ENCODE measurements around the gene EIF5.

DNA sequence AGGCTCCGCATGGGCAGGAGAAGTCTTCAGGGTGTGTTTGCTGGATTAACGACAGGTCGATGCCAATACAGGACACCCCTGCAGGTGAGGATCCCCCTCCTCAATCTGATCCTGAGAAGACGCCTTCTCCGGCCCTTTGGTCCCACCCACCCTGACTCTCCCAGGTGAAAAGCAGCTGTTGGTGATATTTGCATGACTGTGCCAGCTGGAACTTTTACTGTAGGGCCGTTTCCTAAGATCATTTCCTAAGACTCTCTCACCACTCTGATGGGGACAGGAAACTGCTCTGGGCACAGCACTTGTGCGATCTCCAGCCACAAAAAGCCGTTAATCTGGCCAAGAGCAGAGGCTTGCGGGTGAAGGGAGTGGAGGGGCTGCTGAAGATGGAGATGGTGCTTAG, 16.8 kb upstream of the EIF5 start:
- TF ChIP-seq YY1 (tag by site-specific recombination; IDR thresholded peaks at IDR 0.05) (no peak), ZSCAN30 (tag by site-specific recombination; IDR thresholded peaks at IDR 0.05) (no peak), GLI4 (tag by site-specific recombination; IDR thresholded peaks at IDR 0.05) (no peak)
- TF ChIP-seq, protein P1, sequence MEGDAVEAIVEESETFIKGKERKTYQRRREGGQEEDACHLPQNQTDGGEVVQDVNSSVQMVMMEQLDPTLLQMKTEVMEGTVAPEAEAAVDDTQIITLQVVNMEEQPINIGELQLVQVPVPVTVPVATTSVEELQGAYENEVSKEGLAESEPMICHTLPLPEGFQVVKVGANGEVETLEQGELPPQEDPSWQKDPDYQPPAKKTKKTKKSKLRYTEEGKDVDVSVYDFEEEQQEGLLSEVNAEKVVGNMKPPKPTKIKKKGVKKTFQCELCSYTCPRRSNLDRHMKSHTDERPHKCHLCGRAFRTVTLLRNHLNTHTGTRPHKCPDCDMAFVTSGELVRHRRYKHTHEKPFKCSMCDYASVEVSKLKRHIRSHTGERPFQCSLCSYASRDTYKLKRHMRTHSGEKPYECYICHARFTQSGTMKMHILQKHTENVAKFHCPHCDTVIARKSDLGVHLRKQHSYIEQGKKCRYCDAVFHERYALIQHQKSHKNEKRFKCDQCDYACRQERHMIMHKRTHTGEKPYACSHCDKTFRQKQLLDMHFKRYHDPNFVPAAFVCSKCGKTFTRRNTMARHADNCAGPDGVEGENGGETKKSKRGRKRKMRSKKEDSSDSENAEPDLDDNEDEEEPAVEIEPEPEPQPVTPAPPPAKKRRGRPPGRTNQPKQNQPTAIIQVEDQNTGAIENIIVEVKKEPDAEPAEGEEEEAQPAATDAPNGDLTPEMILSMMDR (tag by site-specific recombination; IDR thresholded peaks at IDR 0.05) = no peak
- TF ChIP-seq, protein P2, sequence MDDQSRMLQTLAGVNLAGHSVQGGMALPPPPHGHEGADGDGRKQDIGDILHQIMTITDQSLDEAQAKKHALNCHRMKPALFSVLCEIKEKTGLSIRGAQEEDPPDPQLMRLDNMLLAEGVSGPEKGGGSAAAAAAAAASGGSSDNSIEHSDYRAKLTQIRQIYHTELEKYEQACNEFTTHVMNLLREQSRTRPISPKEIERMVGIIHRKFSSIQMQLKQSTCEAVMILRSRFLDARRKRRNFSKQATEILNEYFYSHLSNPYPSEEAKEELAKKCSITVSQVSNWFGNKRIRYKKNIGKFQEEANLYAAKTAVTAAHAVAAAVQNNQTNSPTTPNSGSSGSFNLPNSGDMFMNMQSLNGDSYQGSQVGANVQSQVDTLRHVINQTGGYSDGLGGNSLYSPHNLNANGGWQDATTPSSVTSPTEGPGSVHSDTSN (CRISPR knock-in tag; IDR thresholded peaks at IDR 0.05) = no peak
